GM12801 (cell line): ENCODE results near the gene CD9.

Experiments
- CTCF ChIP-seq: IDR thresholded peaks from one replicate; pipeline ENCODE4 v1.5.1; 2011; ENCODE audit warnings: control low read depth; ENCODE audit not compliant: insufficient read length; ENCODE audit errors: extremely low read depth

Gene CD9

GRCh38 chr12:6215932-6216494 is 15.8 kb downstream of the CD9 start:
- TF ChIP-seq CTCF = no peak

GRCh38 chr12:6216581-6216980 is 16.4 kb downstream of the CD9 start:
- no peak for TF ChIP-seq CTCF

- no peak for TF ChIP-seq CTCF
Observed at GRCh38 chr12:6218347-6218925, 18.2 kb downstream of the CD9 start.

- TF ChIP-seq CTCF = no peak
Observed at GRCh38 chr12:6219980-6220379, 19.8 kb downstream of the CD9 start.

GRCh38 chr12:6221146-6221545 is 20.9 kb downstream of the CD9 start:
- TF ChIP-seq CTCF = no peak

- no peak for TF ChIP-seq CTCF
Observed at GRCh38 chr12:6222078-6222654, 22.0 kb downstream of the CD9 start.

- TF ChIP-seq CTCF = no peak
Observed at GRCh38 chr12:6223545-6223944, 23.3 kb downstream of the CD9 start.
